ENCODE measurements around the gene ANGPTL8. TPM values are rescaled to one million over a fixed set of nuclear protein-coding genes. Genes with fewer than 3 reads are reported as not detected.

The ANGPTL8 gene
- total RNA-seq, 4 donors from 2014 or later, result not detected

- intact Hi-C loops (cut with DNase I; ENCODE audit: low total_unique reads), result no loop called here
- 1 to 2% methylated on average over 37 to 43 of the region's 91 CpGs for WGBS, 2 donors
Observed at GRCh38 chr19:11261971-11262839, 22.8 kb downstream of the ANGPTL8 start, which contains the start of gene DOCK6. Gene DOCK6, minus strand, starts transcription at chr19:11262524. Its CDS starts 84 bp downstream, at chr19:11262440.

DNA sequence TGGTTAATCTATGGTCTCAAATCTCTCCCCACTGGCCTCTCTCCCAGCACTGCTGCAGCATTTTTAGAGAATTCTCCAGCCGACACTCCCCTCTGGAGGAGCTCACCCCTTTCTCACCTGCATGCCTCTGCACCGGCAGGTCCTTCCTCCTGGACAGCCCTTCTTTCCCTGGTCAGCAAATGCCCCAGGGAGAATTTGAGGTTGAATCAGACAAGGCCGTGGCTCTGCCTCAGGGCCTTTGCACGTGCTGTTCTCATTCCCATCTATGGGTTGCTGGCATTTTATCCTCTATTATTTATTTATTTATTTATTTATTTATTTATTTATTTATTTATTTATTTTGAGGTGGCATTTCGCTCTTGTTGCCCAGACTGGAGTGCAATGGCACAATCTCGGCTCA, 24.3 kb downstream of the ANGPTL8 start:
- TF ChIP-seq, protein P1, sequence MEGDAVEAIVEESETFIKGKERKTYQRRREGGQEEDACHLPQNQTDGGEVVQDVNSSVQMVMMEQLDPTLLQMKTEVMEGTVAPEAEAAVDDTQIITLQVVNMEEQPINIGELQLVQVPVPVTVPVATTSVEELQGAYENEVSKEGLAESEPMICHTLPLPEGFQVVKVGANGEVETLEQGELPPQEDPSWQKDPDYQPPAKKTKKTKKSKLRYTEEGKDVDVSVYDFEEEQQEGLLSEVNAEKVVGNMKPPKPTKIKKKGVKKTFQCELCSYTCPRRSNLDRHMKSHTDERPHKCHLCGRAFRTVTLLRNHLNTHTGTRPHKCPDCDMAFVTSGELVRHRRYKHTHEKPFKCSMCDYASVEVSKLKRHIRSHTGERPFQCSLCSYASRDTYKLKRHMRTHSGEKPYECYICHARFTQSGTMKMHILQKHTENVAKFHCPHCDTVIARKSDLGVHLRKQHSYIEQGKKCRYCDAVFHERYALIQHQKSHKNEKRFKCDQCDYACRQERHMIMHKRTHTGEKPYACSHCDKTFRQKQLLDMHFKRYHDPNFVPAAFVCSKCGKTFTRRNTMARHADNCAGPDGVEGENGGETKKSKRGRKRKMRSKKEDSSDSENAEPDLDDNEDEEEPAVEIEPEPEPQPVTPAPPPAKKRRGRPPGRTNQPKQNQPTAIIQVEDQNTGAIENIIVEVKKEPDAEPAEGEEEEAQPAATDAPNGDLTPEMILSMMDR (IDR thresholded peaks at IDR 0.05), result no peak
- no peak for TF ChIP-seq POLR2A (IDR thresholded peaks at IDR 0.05)
- intact Hi-C loops (cut with DNase I; ENCODE audit: low total_unique reads), result no loop called here
- no peak overlapping the region for H3K4me3 ChIP-seq (ENCODE audit: low read depth, poor library complexity, severe bottlenecking)
- 89 to 98% methylated on average over 6 of the region's 6 CpGs for WGBS, 2 donors
- no peak for DNase-seq (ENCODE audit: low spot score in 2 of 2)

More at GRCh38 chr19:11261971-11262839, 22.8 kb downstream of the ANGPTL8 start, which contains the start of gene DOCK6:
- no peak for DNase-seq (ENCODE audit: low spot score in 2 of 2)
- H3K4me3 ChIP-seq (ENCODE audit: low read depth, poor library complexity, severe bottlenecking), result peak within 1 kb of the TSS; percentile 82
- TF ChIP-seq, protein P1 (IDR thresholded peaks at IDR 0.05), result no peak
- no peak for TF ChIP-seq POLR2A (IDR thresholded peaks at IDR 0.05)

DNA sequence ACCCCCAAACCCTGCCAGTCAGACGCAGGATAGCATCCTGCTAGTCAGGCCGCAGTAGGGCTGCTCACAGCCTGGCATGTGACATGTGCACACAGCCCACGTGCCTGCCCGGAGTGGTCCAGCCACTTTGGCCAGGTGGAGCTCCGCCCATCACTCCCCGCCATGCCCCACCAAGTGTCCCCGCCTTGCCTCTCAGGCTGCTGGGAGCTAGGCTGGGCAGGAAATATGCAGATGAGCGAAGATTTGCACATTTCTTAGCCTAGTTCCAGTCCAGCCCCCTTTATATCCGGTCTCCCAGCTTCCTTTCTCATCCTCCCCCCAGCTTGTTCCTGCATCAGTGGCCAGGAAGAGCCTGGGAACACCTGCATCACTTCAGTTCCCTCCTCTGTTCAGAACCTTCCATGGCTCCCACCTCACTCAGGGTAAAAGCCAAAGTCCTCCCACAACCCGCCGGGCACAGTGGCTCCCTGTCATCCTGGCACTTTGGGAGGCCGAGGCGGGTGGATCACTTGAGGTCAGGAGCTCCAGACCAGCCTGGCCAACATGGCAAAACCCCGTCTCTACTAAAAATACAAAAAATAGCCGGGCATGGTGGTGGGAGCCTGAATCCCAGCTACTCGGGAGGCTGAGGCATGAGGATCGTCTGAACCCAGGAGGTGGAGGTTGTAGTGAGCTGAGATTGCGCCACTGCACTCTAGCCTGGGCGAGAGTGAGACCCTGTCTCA, 25.2 kb downstream of the ANGPTL8 start:
- TF ChIP-seq, protein P1 (IDR thresholded peaks at IDR 0.05), result no peak
- no peak for TF ChIP-seq POLR2A (IDR thresholded peaks at IDR 0.05)
- intact Hi-C loops (cut with DNase I; ENCODE audit: low total_unique reads), result no loop called here
- DNase-seq (ENCODE audit: low spot score in 2 of 2), result peak in 1 of 2 donors; percentile 90
- H3K4me3 ChIP-seq (ENCODE audit: low read depth, poor library complexity, severe bottlenecking), result no peak overlapping the region
- WGBS, 2 donors, result 66 to 68% methylated on average over 19 of the region's 19 CpGs

GRCh38 chr19:11265177-11265784, 25.9 kb downstream of the ANGPTL8 start:
- no peak overlapping the region for H3K4me3 ChIP-seq (ENCODE audit: low read depth, poor library complexity, severe bottlenecking)
- 59% methylated on average over 5 to 6 of the region's 6 CpGs for WGBS, 2 donors
- DNase-seq (ENCODE audit: low spot score in 2 of 2), result no peak
- intact Hi-C loops (cut with DNase I; ENCODE audit: low total_unique reads), result no loop called here
- TF ChIP-seq, protein P1 (IDR thresholded peaks at IDR 0.05), result no peak
- TF ChIP-seq POLR2A (IDR thresholded peaks at IDR 0.05), result no peak

DNA sequence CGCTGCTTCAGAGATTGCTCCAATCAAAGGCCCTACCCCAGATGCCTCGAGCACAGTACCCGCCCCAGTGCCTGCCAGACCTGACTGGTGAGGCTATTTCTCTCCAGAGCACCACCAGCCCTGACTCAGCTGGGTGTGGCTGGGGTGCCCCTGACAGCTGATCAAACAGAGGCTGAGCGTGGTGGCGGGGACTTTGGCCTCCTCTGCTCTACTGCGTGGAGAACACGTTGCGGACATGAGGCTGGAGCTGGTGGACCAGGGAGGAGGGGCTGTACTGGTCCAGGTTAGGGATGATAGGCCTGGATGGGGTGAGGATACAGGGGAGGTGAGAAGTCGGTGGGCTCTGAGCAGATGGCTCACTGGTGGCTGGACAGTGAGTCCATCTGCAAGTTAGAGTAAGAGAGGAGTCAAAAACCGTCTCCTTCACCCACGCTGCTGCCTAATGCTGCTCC, 26.4 kb downstream of the ANGPTL8 start:
- DNase-seq (ENCODE audit: low spot score in 2 of 2), result peak in 1 of 2 donors; percentile 53
- H3K4me3 ChIP-seq (ENCODE audit: low read depth, poor library complexity, severe bottlenecking), result no peak overlapping the region
- WGBS, 2 donors, result 43 to 53% methylated on average over 8 to 11 of the region's 11 CpGs
- no peak for TF ChIP-seq POLR2A (IDR thresholded peaks at IDR 0.05)
- TF ChIP-seq, protein P1 (IDR thresholded peaks at IDR 0.05), result no peak
- intact Hi-C loops (cut with DNase I; ENCODE audit: low total_unique reads), result no loop called here
